ENCODE measurements around the gene GPR68. TPM values are rescaled to one million over a fixed set of nuclear protein-coding genes. Genes with fewer than 3 reads are reported as not detected.
"Not testable (repeated sequence)": the region's sequence is repeated elsewhere in the genome, so short reads cannot be mapped to it uniquely, and the experiment has no call there.

Gene GPR68
- polyA plus RNA-seq, 3 donors = 0.15 to 1.1 (median 0.22) TPM

DNA sequence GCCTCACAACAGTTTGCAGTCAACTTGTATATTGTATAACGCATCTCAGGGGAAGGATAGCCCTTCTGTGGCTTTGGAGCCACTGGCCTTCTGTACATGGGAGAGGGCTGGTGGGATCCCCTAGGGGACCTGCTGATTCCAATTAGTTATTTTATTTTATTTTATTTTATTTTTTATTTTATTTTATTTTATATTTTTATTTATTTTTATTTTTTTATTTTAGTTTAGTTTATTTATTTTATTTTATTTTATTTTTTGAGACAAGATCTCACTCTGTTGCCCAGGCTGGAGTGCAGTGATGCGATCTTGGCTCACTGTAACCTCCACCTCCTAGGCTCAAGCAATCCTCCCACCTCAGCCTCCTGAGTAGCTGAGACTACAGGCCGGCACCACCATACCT is 61.8 kb downstream of the GPR68 start:
- WGBS, 3 donors = 96 to 97% (median 97%) methylated on average over 3 of the region's 3 CpGs
- not testable (repeated sequence) for H3K27ac ChIP-seq (ENCODE audit: low read depth, low read length)

Other genes starting within 250 kb of the GPR68 start
- 1 to 10 TPM; 1.0 to 2.8 (median 1.8) TPM for gene RPS6KA5, start 184.1 kb downstream of the GPR68 start, polyA plus RNA-seq
- gene DGLUCY, start 130.6 kb downstream of the GPR68 start, polyA plus RNA-seq = 10 to 100 TPM; 11.7 to 26.8 (median 19.6) TPM
- gene CCDC88C, start 173.1 kb upstream of the GPR68 start, polyA plus RNA-seq = 1 to 10 TPM; 4.7 to 7.6 (median 5.8) TPM

Measured in adipose tissue (tissue), 3 donors.